ENCODE results near the gene BCAS3.

GRCh38 chr17:60744355-60744966, 66.8 kb downstream of the BCAS3 start:
- TF ChIP-seq SRF (IDR thresholded peaks at IDR 0.05; ENCODE audit: low read depth) (no peak), MAX (IDR thresholded peaks at IDR 0.05) (no peak), CTCF (IDR thresholded peaks at IDR 0.05 in 2 of 3, conservative IDR thresholded peaks at IDR 0.05 in 1 of 3; ENCODE audit: borderline replicate concordance in 1 of 3, insufficient read depth in 1 of 3, low read depth in 2 of 3, low read length in 2 of 3) (no peak), POLR2AphosphoS5 (IDR thresholded peaks at IDR 0.05; ENCODE audit: low read depth, low read length) (no peak), CEBPB (IDR thresholded peaks at IDR 0.05; ENCODE audit: low read depth) (no peak), EZH2 (IDR thresholded peaks at IDR 0.05) (no peak), POLR2A (IDR thresholded peaks at IDR 0.05; ENCODE audit: borderline replicate concordance, extremely low read depth, insufficient read depth, insufficient read length) (no peak), EZH2phosphoT487 (IDR thresholded peaks at IDR 0.05; ENCODE audit: borderline replicate concordance) (no peak), REST (IDR thresholded peaks at IDR 0.05; ENCODE audit: low read depth) (no peak), TCF7L2 (IDR thresholded peaks at IDR 0.05; ENCODE audit: borderline replicate concordance, extremely low read depth, insufficient read depth, insufficient read length) (no peak), YY1 (IDR thresholded peaks at IDR 0.05; ENCODE audit: extremely low read depth, insufficient replicate concordance, low read depth, low read length) (no peak), ZBTB33 (IDR thresholded peaks at IDR 0.05; ENCODE audit: extremely low read depth, insufficient replicate concordance, low read length) (no peak)

Measured in HCT116 (cell line).